Upper lobe of left lung (tissue), 6 donors: ENCODE data around the gene PRKAR2B. TPM values are rescaled to one million over a fixed set of nuclear protein-coding genes. Genes with fewer than 3 reads are reported as not detected.

Experiments used
- ATAC-seq, 2 donors: fragments of 200-7000 bp; cut with Tn5 transposase; one replicate each; pipeline ENCODE4 v1.9.1; 2022; ENCODE audit warnings: mild to moderate bottlenecking in 2 of 2, moderate library complexity in 2 of 2; ENCODE audit not compliant: low FRiP score in 2 of 2
- DNase-seq, 2 donors: peaks; one replicate each; pipeline ENCODE4 v3.0.0-alpha.2; 2019 to 2020
- H3K27ac ChIP-seq, 4 donors: fragments of 200-600 bp; sonication (generic); one replicate each; pipeline ENCODE4 v1.5.1; 2016 to 2019
- H3K27me3 ChIP-seq, 4 donors: fragments of 200-600 bp; sonication (generic); one replicate each; pipeline ENCODE4 v1.5.1; 2017 to 2019
- H3K36me3 ChIP-seq, 4 donors: fragments of 200-600 bp; sonication (generic); one replicate each; pipeline ENCODE4 v1.5.1; 2016 to 2019
- H3K4me1 ChIP-seq, 4 donors: fragments of 200-600 bp; sonication (generic); one replicate each; pipeline ENCODE4 v1.5.1; 2018 to 2019
- H3K4me3 ChIP-seq, 4 donors: fragments of 200-600 bp; sonication (generic); one replicate each; pipeline ENCODE4 v1.5.1; 2017 to 2019; ENCODE audit warnings: mild to moderate bottlenecking in 2 of 4, moderate library complexity in 1 of 4
- H3K9me3 ChIP-seq, 4 donors: fragments of 200-600 bp; sonication (generic); one replicate each; pipeline ENCODE4 v1.5.1; 2018 to 2019
- CTCF ChIP-seq, 6 experiments: fragments of 450-650 bp in 4 of 6; fragments of 200-600 bp in 2 of 6; sonication (generic) in 2 of 6; IDR thresholded peaks; one replicate each; pipeline ENCODE4 v1.5.1; 2016 to 2019; ENCODE audit warnings: antibody characterized with exemption in 6 of 6
- EP300 ChIP-seq, 4 donors: sonication (generic); formaldehyde crosslinking; IDR thresholded peaks; one replicate each; pipeline ENCODE4 v1.5.1; 2017; ENCODE audit warnings: antibody characterized with exemption in 4 of 4, control low read depth in 2 of 4
- POLR2A ChIP-seq, 4 donors: fragments of 450-650 bp; IDR thresholded peaks; one replicate each; pipeline ENCODE4 v1.5.1; 2016 to 2017; ENCODE audit warnings: antibody characterized with exemption in 4 of 4, mild to moderate bottlenecking in 2 of 4
- POLR2AphosphoS5 ChIP-seq, 2 donors: sonication (generic); formaldehyde crosslinking; IDR thresholded peaks; one replicate each; pipeline ENCODE4 v1.5.1; 2017; ENCODE audit warnings: antibody characterized with exemption in 2 of 2
- WGBS, 2 donors: methylation state at CpG; one replicate each; pipeline ENCODE4 v1.1.5; 2017 to 2018; 5-methylcytosine and 5-hydroxymethylcytosine counted together
- total RNA-seq, 6 donors: library from RNA; depleted of rRNA in 4 of 6; stranded (reverse); fragments of >200 nt in 4 of 6; gene quantifications; one replicate each; pipeline versions ENCODE4 v1.1.0 to v1.2.1, GENCODE V29; 2016 to 2021
- donor health status: DM: no; HTN: no; CAD: no; lungs with moderate emphysema.
- donor health status: DM: no; HTN: yes; CAD: no; lungs with severe emphysema.

PRKAR2B gene
- total RNA-seq, 6 donors from 2014 or later = 6.5 to 24.1 (median 9.8) TPM

- Histone ChIP-seq H3K36me3 (no peaks in the 10 kb centered on the region), H3K4me1 (peaks cover 0 to 5% (median 2%) of the 10 kb centered on the region in 4 donors), H3K4me3 (no peak overlapping the region), H3K27me3 (no peaks in the 10 kb centered on the region), H3K27ac (no peak overlapping the region), H3K9me3 (no peaks in the 10 kb centered on the region)
- TF ChIP-seq POLR2AphosphoS5 (IDR thresholded peaks at IDR 0.05) (no peak), POLR2A (IDR thresholded peaks at IDR 0.05) (no peak), CTCF (IDR thresholded peaks at IDR 0.05) (no peak), EP300 (IDR thresholded peaks at IDR 0.05) (no peak)
- WGBS, 2 donors = 90 to 92% methylated on average over 6 of the region's 6 CpGs
- no peak for DNase-seq
- ATAC-seq = no peak
These were observed 75.0 kb downstream of the PRKAR2B start for GRCh38 chr7:107119376-107120105.

- no peak for ATAC-seq
- peak overlapping the region in 2 of 4 donors; percentile 16 to 63 for H3K27ac ChIP-seq
These were observed 78.0 kb downstream of the PRKAR2B start for GRCh38 chr7:107122486-107122911.

GRCh38 chr7:107123392-107123791 is 78.9 kb downstream of the PRKAR2B start:
- TF ChIP-seq POLR2AphosphoS5 (IDR thresholded peaks at IDR 0.05) (no peak), POLR2A (IDR thresholded peaks at IDR 0.05) (no peak), CTCF (IDR thresholded peaks at IDR 0.05) (no peak), EP300 (IDR thresholded peaks at IDR 0.05) (no peak)
- peaks cover 0 to 2% (median under 1%) of the 10 kb centered on the region in 4 donors for H3K4me1 ChIP-seq
- no peaks in the 10 kb centered on the region for H3K9me3 ChIP-seq
- H3K4me3 ChIP-seq = no peak overlapping the region
- no peaks in the 10 kb centered on the region for H3K36me3 ChIP-seq
- no peaks in the 10 kb centered on the region for H3K27me3 ChIP-seq
- H3K27ac ChIP-seq = peak overlapping the region in 1 of 4 donors; percentile 16
- DNase-seq (no peak), ATAC-seq (no peak)
- 90 to 94% methylated on average over 4 of the region's 4 CpGs for WGBS, 2 donors

More at GRCh38 chr7:107122486-107122911, 78.0 kb downstream of the PRKAR2B start:
- peak in 1 of 2 donors; percentile 26 for DNase-seq
- 33 to 48% methylated on average over 4 of the region's 4 CpGs for WGBS, 2 donors
- H3K4me3 ChIP-seq = no peak overlapping the region
- TF ChIP-seq EP300 (IDR thresholded peaks at IDR 0.05) (no peak), POLR2A (IDR thresholded peaks at IDR 0.05) (no peak), POLR2AphosphoS5 (IDR thresholded peaks at IDR 0.05) (no peak), CTCF (IDR thresholded peaks at IDR 0.05) (no peak)
- H3K36me3 ChIP-seq = no peaks in the 10 kb centered on the region
- H3K27me3 ChIP-seq = no peaks in the 10 kb centered on the region
- H3K4me1 ChIP-seq = peaks cover 0 to 5% (median 2%) of the 10 kb centered on the region in 4 donors
- H3K9me3 ChIP-seq = no peaks in the 10 kb centered on the region

- ATAC-seq (no peak), DNase-seq (no peak)
- Histone ChIP-seq H3K27me3 (no peaks in the 10 kb centered on the region), H3K36me3 (no peaks in the 10 kb centered on the region), H3K27ac (no peak overlapping the region), H3K4me1 (no peaks in the 10 kb centered on the region), H3K4me3 (no peak overlapping the region), H3K9me3 (no peaks in the 10 kb centered on the region)
- WGBS, 2 donors = 71 to 90% methylated on average over 5 of the region's 5 CpGs
- TF ChIP-seq POLR2A (IDR thresholded peaks at IDR 0.05) (no peak), EP300 (IDR thresholded peaks at IDR 0.05) (no peak)
These were observed 81.0 kb downstream of the PRKAR2B start for GRCh38 chr7:107125475-107125874.

GRCh38 chr7:107128217-107128616 is 83.7 kb downstream of the PRKAR2B start:
- Histone ChIP-seq H3K27ac (no peak overlapping the region), H3K9me3 (no peaks in the 10 kb centered on the region), H3K27me3 (no peaks in the 10 kb centered on the region), H3K4me1 (no peaks in the 10 kb centered on the region), H3K36me3 (no peaks in the 10 kb centered on the region), H3K4me3 (no peak overlapping the region)
- 89 to 91% methylated on average over 2 of the region's 2 CpGs for WGBS, 2 donors
- ATAC-seq (no peak), DNase-seq (no peak)
- no peak for TF ChIP-seq EP300 (IDR thresholded peaks at IDR 0.05)
- no peak for TF ChIP-seq POLR2A (IDR thresholded peaks at IDR 0.05)
- no peak for TF ChIP-seq CTCF (IDR thresholded peaks at IDR 0.05)
- no peak for TF ChIP-seq POLR2AphosphoS5 (IDR thresholded peaks at IDR 0.05)
